GM18520 (cell line): ENCODE measurements around the gene BHLHE41.

Source experiments
- ATAC-seq: cut with Tn5 transposase; IDR thresholded peaks from one replicate; pipeline ENCODE4 v1.9.1; 2021; ENCODE audit not compliant: unreplicated experiment

Gene BHLHE41

GRCh38 chr12:26124446-26125399 lies at the start of gene BHLHE41:
TSS of gene BHLHE41 (minus strand) at chr12:26125037. CDS start at chr12:26124779, 258 bp downstream.
- no peak for ATAC-seq

- no peak for ATAC-seq
Measured at GRCh38 chr12:26172946-26173552, 48.2 kb upstream of the BHLHE41 start.

DNA sequence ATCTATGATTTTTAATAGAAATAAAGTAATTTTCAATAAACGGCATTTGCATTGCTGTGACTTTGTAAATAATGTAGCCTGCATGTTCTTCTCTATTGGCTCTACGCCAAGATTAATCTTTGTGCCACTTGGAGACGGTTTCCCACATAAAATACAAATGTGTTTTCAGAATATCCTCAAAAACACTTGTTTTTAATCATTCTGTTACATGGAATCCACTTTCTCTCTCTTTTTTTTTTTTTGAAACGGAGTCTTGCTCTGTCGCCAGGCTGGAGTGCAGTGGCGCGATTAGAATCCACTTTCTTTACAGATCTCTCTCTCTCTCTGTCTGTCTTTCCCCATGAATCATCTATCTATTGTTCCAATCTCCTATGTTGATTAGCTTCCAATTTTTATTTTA lies 47.7 kb upstream of the BHLHE41 start:
- ATAC-seq, result no peak

- no peak for ATAC-seq
Measured at GRCh38 chr12:26172013-26172412, 47.2 kb upstream of the BHLHE41 start.

- ATAC-seq, result no peak
Measured at GRCh38 chr12:26164118-26164517, 39.3 kb upstream of the BHLHE41 start.

DNA sequence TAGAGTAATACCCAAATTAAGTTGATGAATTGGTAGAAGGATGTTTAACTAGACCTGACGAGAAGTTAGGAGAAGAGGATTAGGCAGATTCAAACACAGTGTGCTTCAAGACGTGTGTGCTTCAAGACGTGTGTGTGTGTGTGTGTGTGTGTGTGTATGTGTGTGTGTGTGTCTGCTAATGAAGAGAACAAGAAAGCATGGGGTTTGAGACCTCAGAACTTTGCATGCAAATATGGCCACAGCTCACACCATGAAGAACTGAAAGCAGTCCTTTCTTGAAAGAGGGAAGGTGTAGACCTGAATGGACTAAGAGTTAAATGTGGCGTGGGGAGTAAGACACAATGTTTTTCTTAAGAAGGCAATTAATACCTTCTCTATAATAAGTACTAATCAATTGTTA lies 38.1 kb upstream of the BHLHE41 start:
- peak; percentile 78 for ATAC-seq

GRCh38 chr12:26162174-26162573 lies 37.3 kb upstream of the BHLHE41 start:
- no peak for ATAC-seq

- no peak for ATAC-seq
Measured at GRCh38 chr12:26158078-26158764, 33.4 kb upstream of the BHLHE41 start.

GRCh38 chr12:26157001-26157400 lies 32.2 kb upstream of the BHLHE41 start:
- ATAC-seq, result peak; percentile 3

GRCh38 chr12:26156201-26156871 lies 31.5 kb upstream of the BHLHE41 start:
- peak; percentile 78 for ATAC-seq

DNA sequence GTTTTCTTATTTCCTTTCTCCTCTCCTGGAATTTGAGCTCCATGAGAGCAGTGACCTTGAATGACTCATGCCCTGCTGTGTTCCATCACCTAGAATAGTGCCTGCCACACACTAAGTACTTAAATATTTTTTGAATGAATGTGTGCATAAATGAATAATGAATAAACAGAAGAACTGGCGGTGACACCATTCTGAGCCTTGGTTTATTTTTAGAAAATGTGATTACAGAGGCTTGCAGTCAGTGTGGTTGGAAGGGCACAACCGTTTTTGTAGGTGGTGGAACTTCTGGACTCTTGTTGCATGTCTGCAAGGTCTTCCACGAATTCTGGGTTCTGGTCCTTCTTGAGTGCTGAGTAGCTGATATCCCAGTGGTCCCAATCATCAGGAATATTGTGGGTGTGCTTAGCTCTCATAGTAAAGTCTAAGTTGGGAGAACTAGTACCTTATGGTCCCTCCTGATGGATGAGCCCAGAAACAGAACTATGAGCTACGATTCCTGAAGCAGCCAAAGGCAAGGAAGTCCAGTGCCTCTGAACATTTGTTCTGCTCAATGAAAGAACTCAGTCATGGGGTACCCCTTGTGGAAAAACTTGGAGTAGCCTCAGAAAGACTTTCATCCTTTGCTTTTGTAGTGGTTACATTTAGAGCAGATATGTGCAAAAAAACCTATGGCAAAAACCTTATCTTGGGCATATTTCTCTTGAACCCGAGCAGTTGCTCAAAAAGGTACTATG lies 28.8 kb upstream of the BHLHE41 start:
- ATAC-seq, result no peak

- ATAC-seq, result no peak
Measured at GRCh38 chr12:26152507-26153102, 27.8 kb upstream of the BHLHE41 start.

GRCh38 chr12:26150736-26151450 lies 26.1 kb upstream of the BHLHE41 start:
- no peak for ATAC-seq

- no peak for ATAC-seq
Measured at GRCh38 chr12:26149968-26150500, 25.2 kb upstream of the BHLHE41 start.

DNA sequence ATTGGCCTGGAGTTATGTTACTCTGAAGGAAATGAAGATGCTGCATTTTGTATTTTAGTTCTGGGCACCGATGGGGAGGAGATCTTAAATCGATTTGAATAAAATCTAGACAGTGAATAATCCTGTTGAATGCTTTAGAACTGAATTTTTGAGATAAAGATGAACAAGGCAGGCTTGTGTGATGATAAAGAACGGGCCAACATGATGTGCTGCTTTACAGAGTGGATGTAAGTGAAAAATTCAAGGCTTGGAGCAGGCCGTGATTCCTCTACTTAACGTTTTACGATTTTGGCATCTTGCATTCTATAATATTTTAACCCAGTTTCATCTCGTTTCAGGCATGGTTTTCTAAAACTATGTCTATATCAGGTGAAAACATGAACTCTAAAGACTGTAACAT lies 23.5 kb upstream of the BHLHE41 start:
- no peak for ATAC-seq

- ATAC-seq, result no peak
Measured at GRCh38 chr12:26143291-26143690, 18.5 kb upstream of the BHLHE41 start.

DNA sequence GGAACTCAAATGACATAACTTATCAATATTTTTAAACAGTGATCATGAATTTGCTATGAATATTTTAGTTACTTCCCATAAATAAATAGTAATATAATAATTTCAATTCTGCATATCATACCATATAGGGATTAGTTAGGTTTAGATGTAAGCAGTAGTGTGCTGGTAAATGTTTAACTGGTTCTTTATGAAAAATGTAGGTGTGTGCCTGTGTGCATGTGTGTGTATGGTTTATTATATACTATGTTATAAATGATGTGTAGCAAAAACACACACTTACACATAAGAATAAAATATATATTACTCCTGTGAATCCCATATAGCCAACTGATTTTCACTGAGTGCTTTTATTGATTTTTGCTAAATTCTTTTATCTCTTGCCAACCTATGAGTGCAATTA lies 14.0 kb upstream of the BHLHE41 start:
- no peak for ATAC-seq

DNA sequence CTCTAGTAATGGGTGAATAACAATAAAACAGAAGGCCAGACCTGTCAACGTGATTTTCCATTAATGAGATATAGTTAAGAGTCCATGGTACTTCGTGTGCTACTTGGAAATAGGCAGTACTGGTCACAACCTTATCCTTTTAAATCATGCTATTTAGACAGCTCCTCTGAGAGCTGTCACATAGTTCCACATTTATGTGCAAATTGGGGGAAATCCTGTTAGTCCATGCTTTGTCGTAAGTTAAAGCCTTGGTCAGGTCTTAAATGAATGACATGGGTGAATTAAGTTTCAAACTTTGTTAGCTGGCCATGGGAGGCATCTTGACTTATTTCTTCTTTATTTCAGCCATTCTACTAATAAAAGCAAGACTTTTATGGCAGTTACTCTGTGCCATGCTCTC lies 11.9 kb upstream of the BHLHE41 start:
- no peak for ATAC-seq

GRCh38 chr12:26135571-26135970 lies 10.7 kb upstream of the BHLHE41 start:
- ATAC-seq, result no peak
